ENCODE data around the gene STAT5B.

GRCh38 chr17:42189651-42189965 is 86.6 kb downstream of the STAT5B start:
- TF ChIP-seq CTCF (IDR thresholded peaks at IDR 0.05) (no peak), POLR2A (IDR thresholded peaks at IDR 0.05) (no peak)
